GM12878 (cell line): Measurements from ENCODE around the gene PTPRQ. TPM values are rescaled to one million over a fixed set of nuclear protein-coding genes. Genes with fewer than 3 reads are reported as not detected.

Source experiments
- ATAC-seq: fragments of 200-7000 bp; cut with Tn5 transposase; 3 replicates; pipeline ENCODE4 v1.9.1; 2020; ENCODE audit warnings: mild to moderate bottlenecking, moderate library complexity
- BruUV-seq: library from RNA; stranded (reverse); fragments of 400-500 nt; replicated peaks from 2 replicates; lab custom pipeline; 2021; lab: Mats Ljungman, UMichigan
- CTCF ChIA-PET: fragments of 300-600 bp; sonication (Branson Sonifier 250); formaldehyde crosslinking; extraction: SDS; loops from one replicate; lab custom pipeline; 2021; ENCODE audit warnings: inconsistent platforms; lab: Yijun Ruan, JAX
- POLR2A ChIA-PET: fragments of 350-600 bp; formaldehyde crosslinking; extraction: SDS; loops from one replicate; lab custom pipeline; 2021; ENCODE audit warnings: inconsistent platforms; lab: Charles Lee
- RAD21 ChIA-PET: fragments of 300-600 bp; sonication (Branson Sonifier 250); formaldehyde crosslinking; loops from one replicate; lab custom pipeline; 2023; ENCODE audit warnings: antibody characterized with exemption; ENCODE audit not compliant: unreplicated experiment; lab: Charles Lee
- SMC1A ChIA-PET: fragments of 300-600 bp; sonication (Branson Sonifier 250); formaldehyde crosslinking; loops from one replicate; lab custom pipeline; 2023; ENCODE audit not compliant: unreplicated experiment, uncharacterized antibody; lab: Charles Lee
- DNase-seq: peaks from one replicate; pipeline ENCODE4 v3.0.0-alpha.2; 2011; ENCODE audit warnings: low read depth, low spot score
- FAIRE-seq: peaks from 3 replicates; lab custom pipeline; 2011; peaks lifted over from hg19 to GRCh38; lab: Jason Lieb, UNC
- H2AFZ ChIP-seq: 2 replicates; pipeline ENCODE4 v1.6.0; 2011; ENCODE audit warnings: low read depth, low read length, control low read depth; ENCODE audit not compliant: control insufficient read depth
- H3K27ac ChIP-seq: 2 replicates; pipeline ENCODE4 v1.5.1; 2011; ENCODE audit warnings: control low read depth; ENCODE audit not compliant: control insufficient read depth, insufficient read depth
- H3K27me3 ChIP-seq, 2 experiments: replicated peaks in 1 of 2; 2 replicates each; pipeline versions ENCODE4 v1.6.0 to v1.6.1; 2011; ENCODE audit warnings: low read length in 1 of 2; ENCODE audit not compliant: control insufficient read depth in 2 of 2, insufficient read depth in 2 of 2
- H3K36me3 ChIP-seq, 2 experiments: 2 replicates each; pipeline ENCODE4 v1.5.1; 2011; ENCODE audit warnings: low read length in 1 of 2; ENCODE audit not compliant: control insufficient read depth in 2 of 2, insufficient read depth in 2 of 2
- H3K4me1 ChIP-seq: 2 replicates; pipeline ENCODE4 v1.6.1; 2011; ENCODE audit warnings: mild to moderate bottlenecking, low read length, moderate library complexity, mixed read lengths; ENCODE audit not compliant: control insufficient read depth, insufficient read depth
- H3K4me2 ChIP-seq: 2 replicates; pipeline ENCODE4 v1.6.0; 2011; ENCODE audit warnings: control low read depth; ENCODE audit not compliant: control insufficient read depth, insufficient read depth
- H3K4me3 ChIP-seq: fragments of 200-600 bp; sonication (generic); 2 replicates; pipeline ENCODE4 v1.5.1; 2016
- H3K79me2 ChIP-seq: 2 replicates; pipeline ENCODE4 v1.6.0; 2011; ENCODE audit warnings: low read length; ENCODE audit not compliant: control insufficient read depth, insufficient read depth
- H3K9ac ChIP-seq: 2 replicates; pipeline ENCODE4 v1.8.0; 2011; ENCODE audit warnings: low read length, control low read depth, mixed read lengths; ENCODE audit not compliant: control insufficient read depth, insufficient read depth
- H3K9me3 ChIP-seq: replicated peaks from 3 replicates; pipeline ENCODE4 v1.5.1; 2011; ENCODE audit warnings: mild to moderate bottlenecking, low read length; ENCODE audit not compliant: control insufficient read depth, insufficient read depth
- H4K20me1 ChIP-seq: 2 replicates; pipeline ENCODE4 v1.6.0; 2011; ENCODE audit not compliant: control insufficient read depth, insufficient read depth
- BHLHE40 ChIP-seq, 2 experiments: fragments of 450-650 bp in 1 of 2; IDR thresholded peaks; 2 replicates each; pipeline ENCODE4 v1.6.1; 2011 to 2017; ENCODE audit warnings: low read depth in 2 of 2, borderline replicate concordance in 1 of 2, improper control_type of control experiment in 1 of 2, low read length in 1 of 2, mild to moderate bottlenecking in 1 of 2
- CBFB ChIP-seq: IDR thresholded peaks from 2 replicates; pipeline ENCODE4 v1.6.1; 2016; ENCODE audit warnings: antibody characterized with exemption, low read depth
- GATAD2B ChIP-seq: fragments of 450-650 bp; conservative IDR thresholded peaks from 2 replicates; pipeline ENCODE4 v1.6.1; 2017; ENCODE audit warnings: low read depth, mild to moderate bottlenecking, moderate library complexity
- MEF2B ChIP-seq: fragments of 450-650 bp; IDR thresholded peaks from 2 replicates; pipeline ENCODE4 v1.6.1; 2018; ENCODE audit warnings: mild to moderate bottlenecking, moderate library complexity; ENCODE audit not compliant: partially characterized antibody, poor library complexity, severe bottlenecking
- NFXL1 ChIP-seq: fragments of 450-650 bp; IDR thresholded peaks from 2 replicates; pipeline ENCODE4 v1.6.1; 2017; ENCODE audit warnings: antibody characterized with exemption, mild to moderate bottlenecking, borderline replicate concordance
- PAX8 ChIP-seq: fragments of 450-650 bp; IDR thresholded peaks from 2 replicates; pipeline ENCODE4 v1.6.1; 2017; ENCODE audit warnings: mild to moderate bottlenecking, moderate library complexity
- SP1 ChIP-seq: IDR thresholded peaks from one replicate; pipeline ENCODE4 v1.6.1; 2011; ENCODE audit warnings: low read depth, low read length
- SPI1 ChIP-seq: IDR thresholded peaks from 2 replicates; pipeline ENCODE4 v1.6.1; 2011; ENCODE audit warnings: low read depth, mild to moderate bottlenecking, low read length, moderate library complexity, borderline replicate concordance; ENCODE audit not compliant: insufficient read depth
- ZNF217 ChIP-seq: fragments of 450-650 bp; IDR thresholded peaks from 2 replicates; pipeline ENCODE4 v1.6.1; 2017; ENCODE audit warnings: antibody characterized with exemption, mild to moderate bottlenecking
- ZNF622 ChIP-seq: fragments of 450-650 bp; IDR thresholded peaks from 2 replicates; pipeline ENCODE4 v1.6.1; 2017; ENCODE audit warnings: mild to moderate bottlenecking, inconsistent platforms
- ZZZ3 ChIP-seq: IDR thresholded peaks from 2 replicates; pipeline ENCODE4 v1.6.1; 2011; ENCODE audit warnings: low read depth; ENCODE audit not compliant: control insufficient read depth, insufficient read length
- WGBS: methylation state at CpG from one replicate; pipeline ENCODE4 v1.1.6; 2016; ENCODE audit warnings: low lambda C conversion rate; ENCODE audit not compliant: insufficient replicate concordance, insufficient coverage; ENCODE audit errors: missing lambda C conversion rate; 5-methylcytosine and 5-hydroxymethylcytosine counted together
- in situ Hi-C: fragments of 300-500 bp; cut with MboI; formaldehyde crosslinking; loops from 9 replicates; pipeline ENCODE4 v1.14.3; 2018; ENCODE audit warnings: mixed read lengths
- intact Hi-C: fragments of 100-400 bp; cut with micrococcal nuclease; formaldehyde crosslinking; loops from one replicate; pipeline ENCODE4 v1.14.2; 2022; ENCODE audit not compliant: unreplicated experiment
- polyA plus RNA-seq, 11 experiments: library from polyadenylated mRNA; depleted of rRNA in 4 of 11; unstranded in 6 of 11; stranded (reverse) in 5 of 11; fragments of >200 nt; fragmentation: Nextera tagmentation in 4 of 11; fragmentation: Illumina TruSeq in 1 of 11; extraction: Ambion mirVana in 4 of 11; extraction: Trizol in 1 of 11; gene quantifications; 1 replicate in 1 of 11; 2 replicates in 10 of 11; pipeline versions ENCODE4 v1.2.1 to v1.2.3, GENCODE V29; 2011 to 2016; ENCODE audit warnings: inconsistent platforms in 2 of 11, missing spikeins in 2 of 11, low read depth in 1 of 11
- total RNA-seq, 4 experiments: library from RNA; depleted of rRNA in 3 of 4; stranded (reverse); fragments of >200 nt in 3 of 4; fragmentation: Illumina TruSeq in 1 of 4; extraction: Trizol in 1 of 4; gene quantifications; 2 replicates each; pipeline versions ENCODE4 v1.2.1 to v1.2.3, GENCODE V29; 2013 to 2021

PTPRQ gene
- total and polyA plus RNA-seq, 10 of the 15 experiments (the other 5 are each of a cell fraction or from before 2014, with no cell fraction given), result 0.01 TPM; not detected in 9

DNA sequence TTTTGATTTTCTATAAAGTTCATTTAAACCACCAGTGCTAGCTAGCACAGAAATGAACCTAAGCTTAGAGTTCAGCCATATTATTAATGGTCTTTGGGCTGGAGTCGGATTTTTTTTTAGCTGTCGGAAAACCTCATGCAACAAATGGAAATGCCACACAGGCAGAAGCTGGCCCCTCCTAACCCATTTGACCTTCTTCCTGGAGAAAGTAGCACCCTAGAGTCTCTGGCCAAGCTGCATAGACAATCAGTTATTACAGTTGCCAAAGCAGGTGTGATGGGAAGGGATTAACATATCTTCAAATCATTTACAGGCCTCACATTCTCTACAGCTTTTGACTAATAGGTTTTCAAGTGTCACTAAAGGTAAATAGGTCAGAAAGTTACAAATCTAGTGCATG is 49.4 kb downstream of the PTPRQ start (continued):
- TF ChIP-seq PAX8, result no peak

DNA sequence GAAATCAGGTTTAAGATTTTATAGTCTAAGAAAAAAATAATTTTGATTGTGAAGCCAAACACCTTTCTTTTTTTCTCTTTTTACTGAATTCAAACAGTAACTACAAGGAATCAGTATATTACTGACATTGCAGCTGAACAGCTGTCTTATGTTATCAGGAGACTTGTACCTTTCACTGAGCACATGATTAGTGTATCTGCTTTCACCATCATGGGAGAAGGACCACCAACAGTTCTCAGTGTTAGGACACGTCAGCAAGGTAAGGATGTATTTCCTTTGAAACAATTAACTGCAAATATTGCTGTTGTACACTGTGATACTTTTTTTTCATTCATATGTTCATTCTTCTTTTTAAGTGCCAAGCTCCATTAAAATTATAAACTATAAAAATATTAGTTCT is 50.8 kb downstream of the PTPRQ start:
- DNase-seq (no peak), ATAC-seq (no peak), FAIRE-seq (no peak)
- Histone ChIP-seq H3K27ac (no peak overlapping the region), H3K27me3 (no peaks in the 10 kb centered on the region), H3K4me1 (peaks cover 3% of the 10 kb centered on the region; the same call in 1 of the 2 replicates), H3K36me3 (no peaks in the 10 kb centered on the region), H2AFZ (no peak overlapping the region), H3K4me2 (no peak overlapping the region), H3K9me3 (no peaks in the 10 kb centered on the region), H3K79me2 (no peaks in the 10 kb centered on the region), H4K20me1 (no peaks in the 10 kb centered on the region), H3K9ac (no peak overlapping the region), H3K4me3 (no peak overlapping the region)
- ChIA-PET SMC1A (no interaction called here), CTCF (no interaction called here), POLR2A (interaction anchor here (0.6 kb wide), 1 partner anchor 208 kb away, joined by 3 read pairs; no protein-coding TSS in a partner anchor), RAD21 (no interaction called here)
- in situ Hi-C loops, result no loop called here
- WGBS, result 0% methylated on average over 1 of the region's 1 CpG
- no peak for TF ChIP-seq SP1
- TF ChIP-seq ZNF622, result no peak
- intact Hi-C loops, result no loop called here
- no TSS peak for BruUV-seq

DNA sequence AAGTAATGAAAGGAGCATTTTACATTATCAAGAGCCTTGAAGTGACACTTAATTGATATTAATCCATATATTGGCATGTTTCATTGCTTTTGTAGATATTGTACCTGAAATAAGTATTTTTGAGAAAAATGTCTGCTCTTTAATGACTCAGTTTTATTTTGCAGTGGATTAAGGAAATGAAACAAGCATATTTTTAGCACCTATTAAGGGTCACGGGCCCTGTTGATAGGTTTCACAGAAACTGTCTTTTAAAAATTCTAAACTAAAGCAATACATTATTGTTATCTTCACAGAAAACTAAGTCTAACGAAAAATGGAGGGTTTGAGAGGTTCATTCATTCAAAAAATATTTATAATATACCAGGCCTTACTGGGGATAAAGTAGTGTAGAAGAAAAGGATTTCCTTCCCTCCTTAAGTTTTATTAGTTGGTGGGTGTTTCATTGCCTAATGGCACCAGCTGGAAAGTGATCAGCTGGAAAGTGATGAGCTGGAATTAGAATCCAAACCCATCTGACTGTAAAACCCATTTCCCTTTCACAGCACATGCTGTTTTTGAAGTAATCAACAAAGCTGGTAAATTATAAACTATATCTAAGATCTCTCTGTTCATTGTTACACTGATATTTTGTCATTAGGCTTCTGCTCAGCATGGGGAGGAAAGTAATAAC is 54.2 kb downstream of the PTPRQ start:
- in situ Hi-C loops, result no loop called here
- POLR2A ChIA-PET, result no interaction called here
- ATAC-seq, result peak; percentile 36; the same call in 1 of the 3 replicates
- BruUV-seq, result no TSS peak
- H3K4me1 ChIP-seq, result peaks cover 3% of the 10 kb centered on the region; the same call in 1 of the 2 replicates
- peak overlapping the region; percentile 10 for H2AFZ ChIP-seq
- no peaks in the 10 kb centered on the region for H3K36me3 ChIP-seq
- TF ChIP-seq MEF2B (peak; percentile 56), BHLHE40 (IDR thresholded peaks at IDR 0.05; ENCODE audit: borderline replicate concordance in 1 of 2, low read depth in 2 of 2, low read length in 1 of 2) (peak; percentile 48 to 50; a peak in 2 of 4 replicates), ZNF217 (no peak), CBFB (no peak), GATAD2B (no peak), ZNF622 (no peak), SPI1 (peak; percentile 40), ZZZ3 (no peak), NFXL1 (no peak)
- TF ChIP-seq, all 136 proteins: peak for 3
- WGBS, result 0% methylated on average over 2 of the region's 2 CpGs
- RAD21 ChIA-PET, result no interaction called here
- H3K27ac ChIP-seq, result no peak overlapping the region; the same call in 1 of the 2 replicates
- intact Hi-C loops, result no loop called here
- H3K9ac ChIP-seq, result no peak overlapping the region
- FAIRE-seq (no peak), DNase-seq (no peak)
- H4K20me1 ChIP-seq, result no peaks in the 10 kb centered on the region
- H3K9me3 ChIP-seq, result no peaks in the 10 kb centered on the region
- CTCF ChIA-PET, result interaction anchor here (1.5 kb wide), 1 partner anchor 10 kb away, joined by 3 read pairs; no protein-coding TSS in a partner anchor
- H3K27me3 ChIP-seq, result no peaks in the 10 kb centered on the region
- SMC1A ChIA-PET, result no interaction called here
- no peaks in the 10 kb centered on the region for H3K79me2 ChIP-seq
- no peak overlapping the region; the same call in 1 of the 2 replicates for H3K4me2 ChIP-seq
- H3K4me3 ChIP-seq, result no peak overlapping the region
